A549 (cell line): ENCODE data around the gene RNASEH2C.

Source experiments
- CTCF ChIP-seq: fragments of >200 bp; sonication (Bioruptor Twin); formaldehyde crosslinking; IDR thresholded peaks from 3 replicates; pipeline ENCODE4 v1.5.1; 2016
- FOSB ChIP-seq: fragments of 250-450 bp; sonication (Bioruptor Pico); IDR thresholded peaks from 2 replicates; pipeline ENCODE4 v1.5.0; 2020; ENCODE audit warnings: mild to moderate bottlenecking, moderate library complexity
- KDM1A ChIP-seq: fragments of 200-600 bp; sonication (generic); IDR thresholded peaks from 2 replicates; pipeline ENCODE4 v1.6.1; 2016; ENCODE audit warnings: low read depth, mild to moderate bottlenecking

- TF ChIP-seq KDM1A (no peak), CTCF (no peak), FOSB (CRISPR knock-in tag) (no peak)
Measured at GRCh38 chr11:65701686-65702085, 18.9 kb downstream of the RNASEH2C start.
